HEK293 (cell line): ENCODE results near the gene PAQR7.

Experiments used
- ELK4 ChIP-seq: IDR thresholded peaks from 2 replicates; pipeline ENCODE4 v1.6.1; 2011; ENCODE audit warnings: mild to moderate bottlenecking, low read depth, low read length, borderline replicate concordance
- HOXD13 ChIP-seq: sonication (generic); formaldehyde crosslinking; IDR thresholded peaks from 2 replicates; pipeline ENCODE4 v1.8.0; 2022; ENCODE audit warnings: missing genetic modification reagents, borderline replicate concordance
- MEIS1 ChIP-seq: sonication (generic); formaldehyde crosslinking; IDR thresholded peaks from 2 replicates; pipeline ENCODE4 v1.8.1; 2022; ENCODE audit warnings: missing genetic modification reagents, mild to moderate bottlenecking, borderline replicate concordance
- PBX3 ChIP-seq: sonication (generic); formaldehyde crosslinking; IDR thresholded peaks from 2 replicates; pipeline ENCODE4 v1.8.1; 2022; ENCODE audit warnings: mild to moderate bottlenecking, moderate library complexity, missing genetic modification reagents
- ZBTB20 ChIP-seq: fragments of 450-650 bp; formaldehyde crosslinking; IDR thresholded peaks from 2 replicates; pipeline ENCODE4 v1.5.1; 2016; ENCODE audit warnings: missing biosample characterization, missing genetic modification characterization
- ZNF214 ChIP-seq: fragments of 450-650 bp; formaldehyde crosslinking; IDR thresholded peaks from 2 replicates; pipeline ENCODE4 v1.5.1; 2017; ENCODE audit warnings: missing biosample characterization, mild to moderate bottlenecking, missing genetic modification characterization, borderline replicate concordance
- ZNF23 ChIP-seq: fragments of 450-650 bp; formaldehyde crosslinking; IDR thresholded peaks from 2 replicates; pipeline ENCODE4 v1.5.1; 2016; ENCODE audit warnings: missing biosample characterization, missing genetic modification characterization, borderline replicate concordance
- ZNF266 ChIP-seq: fragments of 450-650 bp; formaldehyde crosslinking; IDR thresholded peaks from 2 replicates; pipeline ENCODE4 v1.5.1; 2016; ENCODE audit warnings: missing biosample characterization, missing genetic modification characterization, low read depth
- ZNF324 ChIP-seq: fragments of 450-650 bp; formaldehyde crosslinking; IDR thresholded peaks from 2 replicates; pipeline ENCODE4 v1.5.1; 2016; ENCODE audit warnings: missing biosample characterization, missing genetic modification characterization
- ZNF335 ChIP-seq: fragments of 450-650 bp; formaldehyde crosslinking; conservative IDR thresholded peaks from 2 replicates; pipeline ENCODE4 v1.5.1; 2016; ENCODE audit warnings: missing biosample characterization, missing genetic modification characterization
- ZNF629 ChIP-seq: fragments of 450-650 bp; formaldehyde crosslinking; IDR thresholded peaks from 2 replicates; pipeline ENCODE4 v1.5.1; 2017; ENCODE audit warnings: missing biosample characterization, missing genetic modification characterization
- ZNF792 ChIP-seq: fragments of 450-650 bp; formaldehyde crosslinking; IDR thresholded peaks from 2 replicates; pipeline ENCODE4 v1.5.1; 2016; ENCODE audit warnings: missing biosample characterization, missing genetic modification characterization
- TF ChIP-seq, protein P1 (sequence below): fragments of 450-650 bp; formaldehyde crosslinking; IDR thresholded peaks from 2 replicates; pipeline ENCODE4 v1.5.1; 2016; ENCODE audit warnings: missing biosample characterization, missing genetic modification characterization, borderline replicate concordance
- TF ChIP-seq, protein P2 (sequence below): fragments of 450-650 bp; formaldehyde crosslinking; IDR thresholded peaks from 2 replicates; pipeline ENCODE4 v1.5.1; 2017; ENCODE audit warnings: missing biosample characterization, missing genetic modification characterization
- TF ChIP-seq, protein P3 (sequence below): fragments of 450-650 bp; formaldehyde crosslinking; IDR thresholded peaks from 2 replicates; pipeline ENCODE4 v1.5.1; 2016; ENCODE audit warnings: missing biosample characterization, missing genetic modification characterization

PAQR7 gene

DNA sequence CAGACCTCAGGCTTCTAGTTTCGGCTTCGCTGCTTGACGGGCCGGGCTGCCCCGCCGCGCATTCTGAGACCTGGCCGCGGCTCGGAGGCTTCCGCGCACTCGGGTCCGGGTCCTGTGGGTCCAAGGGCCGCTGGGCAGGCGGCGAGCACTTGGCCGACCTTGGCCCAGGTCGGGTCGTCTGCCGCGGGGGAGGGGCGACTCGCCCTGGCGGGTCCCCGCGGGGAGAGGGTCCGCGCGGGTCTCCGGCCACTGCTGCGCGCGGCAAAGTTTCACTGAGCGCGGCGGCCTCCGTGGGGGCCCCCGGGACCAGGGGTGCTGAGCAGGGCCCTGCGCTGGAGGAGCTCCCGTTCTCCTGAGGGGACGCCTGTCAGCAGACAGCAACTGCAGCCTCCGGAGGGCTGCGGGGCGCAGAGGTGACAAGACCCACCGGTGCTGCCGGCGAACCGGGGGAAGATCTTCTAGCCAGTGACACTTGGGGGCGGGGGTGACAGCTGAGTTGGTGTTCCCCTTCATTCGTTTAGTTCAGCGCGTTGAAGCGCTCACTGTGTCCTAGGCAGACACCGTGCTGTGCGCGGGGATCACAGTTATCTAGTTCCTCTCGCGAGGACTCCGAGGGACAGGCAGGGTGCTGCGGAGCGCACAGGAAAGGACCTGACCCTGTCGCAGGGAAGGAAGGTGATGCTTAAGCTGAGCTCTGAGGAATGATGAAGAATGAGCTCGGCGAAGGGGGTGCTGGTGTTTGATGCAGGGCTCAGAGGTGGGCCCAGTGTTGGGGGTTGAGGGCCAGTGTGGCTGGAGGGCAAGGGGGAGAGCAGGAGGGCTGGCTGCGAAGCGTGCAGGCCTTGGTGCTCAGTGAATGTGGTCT, 55.0 kb downstream of the PAQR7 start (continued):
- TF ChIP-seq MEIS1 (CRISPR knock-in tag) (no peak), ZNF335 (tag by site-specific recombination) (peak; percentile 75), ZNF23 (tag by site-specific recombination) (no peak), ZNF324 (tag by site-specific recombination) (no peak), ZNF629 (tag by site-specific recombination) (no peak), ZNF214 (tag by site-specific recombination) (no peak), ZBTB20 (tag by site-specific recombination) (peak; percentile 85), PBX3 (CRISPR knock-in tag) (no peak), ELK4 (no peak), ZNF266 (tag by site-specific recombination) (no peak), HOXD13 (CRISPR knock-in tag) (no peak), ZNF792 (tag by site-specific recombination) (0 out of 2 replicates have a peak, but pooled peaks have one; percentile 35)
- TF ChIP-seq, protein P1, sequence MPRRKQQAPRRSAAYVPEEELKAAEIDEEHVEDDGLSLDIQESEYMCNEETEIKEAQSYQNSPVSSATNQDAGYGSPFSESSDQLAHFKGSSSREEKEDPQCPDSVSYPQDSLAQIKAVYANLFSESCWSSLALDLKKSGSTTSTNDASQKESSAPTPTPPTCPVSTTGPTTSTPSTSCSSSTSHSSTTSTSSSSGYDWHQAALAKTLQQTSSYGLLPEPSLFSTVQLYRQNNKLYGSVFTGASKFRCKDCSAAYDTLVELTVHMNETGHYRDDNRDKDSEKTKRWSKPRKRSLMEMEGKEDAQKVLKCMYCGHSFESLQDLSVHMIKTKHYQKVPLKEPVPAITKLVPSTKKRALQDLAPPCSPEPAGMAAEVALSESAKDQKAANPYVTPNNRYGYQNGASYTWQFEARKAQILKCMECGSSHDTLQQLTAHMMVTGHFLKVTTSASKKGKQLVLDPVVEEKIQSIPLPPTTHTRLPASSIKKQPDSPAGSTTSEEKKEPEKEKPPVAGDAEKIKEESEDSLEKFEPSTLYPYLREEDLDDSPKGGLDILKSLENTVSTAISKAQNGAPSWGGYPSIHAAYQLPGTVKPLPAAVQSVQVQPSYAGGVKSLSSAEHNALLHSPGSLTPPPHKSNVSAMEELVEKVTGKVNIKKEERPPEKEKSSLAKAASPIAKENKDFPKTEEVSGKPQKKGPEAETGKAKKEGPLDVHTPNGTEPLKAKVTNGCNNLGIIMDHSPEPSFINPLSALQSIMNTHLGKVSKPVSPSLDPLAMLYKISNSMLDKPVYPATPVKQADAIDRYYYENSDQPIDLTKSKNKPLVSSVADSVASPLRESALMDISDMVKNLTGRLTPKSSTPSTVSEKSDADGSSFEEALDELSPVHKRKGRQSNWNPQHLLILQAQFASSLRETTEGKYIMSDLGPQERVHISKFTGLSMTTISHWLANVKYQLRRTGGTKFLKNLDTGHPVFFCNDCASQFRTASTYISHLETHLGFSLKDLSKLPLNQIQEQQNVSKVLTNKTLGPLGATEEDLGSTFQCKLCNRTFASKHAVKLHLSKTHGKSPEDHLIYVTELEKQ (tag by site-specific recombination), result no peak
- TF ChIP-seq, protein P2, sequence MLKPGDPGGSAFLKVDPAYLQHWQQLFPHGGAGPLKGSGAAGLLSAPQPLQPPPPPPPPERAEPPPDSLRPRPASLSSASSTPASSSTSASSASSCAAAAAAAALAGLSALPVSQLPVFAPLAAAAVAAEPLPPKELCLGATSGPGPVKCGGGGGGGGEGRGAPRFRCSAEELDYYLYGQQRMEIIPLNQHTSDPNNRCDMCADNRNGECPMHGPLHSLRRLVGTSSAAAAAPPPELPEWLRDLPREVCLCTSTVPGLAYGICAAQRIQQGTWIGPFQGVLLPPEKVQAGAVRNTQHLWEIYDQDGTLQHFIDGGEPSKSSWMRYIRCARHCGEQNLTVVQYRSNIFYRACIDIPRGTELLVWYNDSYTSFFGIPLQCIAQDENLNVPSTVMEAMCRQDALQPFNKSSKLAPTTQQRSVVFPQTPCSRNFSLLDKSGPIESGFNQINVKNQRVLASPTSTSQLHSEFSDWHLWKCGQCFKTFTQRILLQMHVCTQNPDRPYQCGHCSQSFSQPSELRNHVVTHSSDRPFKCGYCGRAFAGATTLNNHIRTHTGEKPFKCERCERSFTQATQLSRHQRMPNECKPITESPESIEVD (tag by site-specific recombination), result no peak
- TF ChIP-seq, protein P3, sequence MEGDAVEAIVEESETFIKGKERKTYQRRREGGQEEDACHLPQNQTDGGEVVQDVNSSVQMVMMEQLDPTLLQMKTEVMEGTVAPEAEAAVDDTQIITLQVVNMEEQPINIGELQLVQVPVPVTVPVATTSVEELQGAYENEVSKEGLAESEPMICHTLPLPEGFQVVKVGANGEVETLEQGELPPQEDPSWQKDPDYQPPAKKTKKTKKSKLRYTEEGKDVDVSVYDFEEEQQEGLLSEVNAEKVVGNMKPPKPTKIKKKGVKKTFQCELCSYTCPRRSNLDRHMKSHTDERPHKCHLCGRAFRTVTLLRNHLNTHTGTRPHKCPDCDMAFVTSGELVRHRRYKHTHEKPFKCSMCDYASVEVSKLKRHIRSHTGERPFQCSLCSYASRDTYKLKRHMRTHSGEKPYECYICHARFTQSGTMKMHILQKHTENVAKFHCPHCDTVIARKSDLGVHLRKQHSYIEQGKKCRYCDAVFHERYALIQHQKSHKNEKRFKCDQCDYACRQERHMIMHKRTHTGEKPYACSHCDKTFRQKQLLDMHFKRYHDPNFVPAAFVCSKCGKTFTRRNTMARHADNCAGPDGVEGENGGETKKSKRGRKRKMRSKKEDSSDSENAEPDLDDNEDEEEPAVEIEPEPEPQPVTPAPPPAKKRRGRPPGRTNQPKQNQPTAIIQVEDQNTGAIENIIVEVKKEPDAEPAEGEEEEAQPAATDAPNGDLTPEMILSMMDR (tag by site-specific recombination), result no peak
